K562 (cell line): ENCODE measurements around the gene KLHL22. TPM values are rescaled to one million over a fixed set of nuclear protein-coding genes. Genes with fewer than 3 reads are reported as not detected.

Experiments used
- ARID1B ChIP-seq: fragments of 450-650 bp; IDR thresholded peaks from 2 replicates; pipeline ENCODE4 v1.6.1; 2016; ENCODE audit warnings: antibody characterized with exemption, mild to moderate bottlenecking, inconsistent platforms
- ATF1 ChIP-seq, 2 experiments: fragments of 450-650 bp in 1 of 2; IDR thresholded peaks; 2 replicates each; pipeline ENCODE4 v1.6.1; 2016; ENCODE audit warnings: missing compliant biosample characterization in 1 of 2, missing genetic modification characterization in 1 of 2
- CTBP1 ChIP-seq: fragments of 450-650 bp; IDR thresholded peaks from 2 replicates; pipeline ENCODE4 v1.6.1; 2016; ENCODE audit warnings: borderline replicate concordance
- EGR1 ChIP-seq: fragments of 450-650 bp; conservative IDR thresholded peaks from 2 replicates; pipeline ENCODE4 v1.6.1; 2017; ENCODE audit warnings: mild to moderate bottlenecking
- GATA2 ChIP-seq: sonication (generic); formaldehyde crosslinking; IDR thresholded peaks from 2 replicates; pipeline ENCODE4 v1.4.0; 2020; ENCODE audit warnings: mild to moderate bottlenecking, missing genetic modification reagents
- IFI16 ChIP-seq: fragments of 250-450 bp; sonication (Bioruptor Pico); IDR thresholded peaks from 2 replicates; pipeline ENCODE4 v2.1.2; 2022; ENCODE audit warnings: mild to moderate bottlenecking, inconsistent platforms
- MTA2 ChIP-seq: fragments of 450-650 bp; IDR thresholded peaks from 2 replicates; pipeline ENCODE4 v1.6.1; 2016; ENCODE audit warnings: low read depth
- NFYB ChIP-seq: IDR thresholded peaks from 2 replicates; pipeline ENCODE4 v1.6.1; 2011; ENCODE audit warnings: mild to moderate bottlenecking, moderate library complexity; ENCODE audit not compliant: insufficient read length; ENCODE audit errors: extremely low read depth
- PML ChIP-seq: IDR thresholded peaks from 2 replicates; pipeline ENCODE4 v1.6.1; 2012; ENCODE audit warnings: low read length, inconsistent platforms
- RBM15 ChIP-seq: fragments of 200-400 bp; formaldehyde crosslinking; IDR thresholded peaks from 2 replicates; pipeline ENCODE4 v1.6.1; 2018; ENCODE audit warnings: mild to moderate bottlenecking, low read length, moderate library complexity; ENCODE audit not compliant: insufficient read depth
- ZFP36 ChIP-seq: fragments of 150-350 bp; IDR thresholded peaks from 2 replicates; pipeline ENCODE4 v1.6.1; 2018; ENCODE audit warnings: low read length, low read depth; ENCODE audit not compliant: partially characterized antibody
- ZNF23 ChIP-seq: fragments of 250-450 bp; sonication (Bioruptor Pico); IDR thresholded peaks from 2 replicates; pipeline ENCODE4 v1.4.0; 2020; ENCODE audit warnings: mild to moderate bottlenecking
- polyA plus RNA-seq, 8 experiments: library from polyadenylated mRNA; depleted of rRNA in 4 of 8; stranded (reverse) in 5 of 8; unstranded in 3 of 8; fragments of >200 nt; fragmentation: Nextera tagmentation in 2 of 8; fragmentation: Illumina TruSeq in 1 of 8; extraction: Ambion mirVana in 2 of 8; extraction: Trizol in 1 of 8; gene quantifications; 2 replicates each; pipeline versions ENCODE4 v1.2.1 to v1.2.3, GENCODE V29; 2011 to 2014; ENCODE audit warnings: inconsistent platforms in 1 of 8, missing spikeins in 1 of 8
- total RNA-seq, 7 experiments: library from RNA; depleted of rRNA in 6 of 7; stranded (reverse); fragments of >200 nt in 6 of 7; fragmentation: Illumina TruSeq in 2 of 7; extraction: Trizol in 2 of 7; gene quantifications; 2 replicates each; pipeline versions ENCODE4 v1.2.1 to v1.2.3, GENCODE V29; 2011 to 2021; ENCODE audit warnings: low replicate concordance in 1 of 7
- TF ChIP-seq, protein P1 (sequence below): sonication (generic); formaldehyde crosslinking; IDR thresholded peaks from 2 replicates; pipeline ENCODE4 v1.8.1; 2022; ENCODE audit warnings: missing genetic modification reagents
- TF ChIP-seq, protein P2 (sequence below): fragments of 450-650 bp; formaldehyde crosslinking; IDR thresholded peaks from 2 replicates; pipeline ENCODE4 v1.4.0; 2020; ENCODE audit warnings: mild to moderate bottlenecking, moderate library complexity
- TF ChIP-seq, protein P3 (sequence below): sonication (generic); formaldehyde crosslinking; IDR thresholded peaks from 2 replicates; pipeline ENCODE4 v1.9.0; 2022; ENCODE audit warnings: mild to moderate bottlenecking, missing genetic modification reagents
- TF ChIP-seq, protein P4 (sequence below): fragments of 450-650 bp; formaldehyde crosslinking; IDR thresholded peaks from 2 replicates; pipeline ENCODE4 v1.4.0; 2022; ENCODE audit warnings: mild to moderate bottlenecking, moderate library complexity
- TF ChIP-seq, protein P5 (sequence below): sonication (generic); formaldehyde crosslinking; IDR thresholded peaks from 2 replicates; pipeline ENCODE4 v1.8.0; 2022; ENCODE audit warnings: mild to moderate bottlenecking, low read depth, missing genetic modification reagents
- TF ChIP-seq, protein P6 (sequence below): sonication (generic); IDR thresholded peaks from 2 replicates; pipeline ENCODE4 v1.6.1; 2016
- TF ChIP-seq, protein P7 (sequence below): sonication (generic); formaldehyde crosslinking; IDR thresholded peaks from 2 replicates; pipeline ENCODE4 v1.9.0; 2022; ENCODE audit warnings: mild to moderate bottlenecking, missing genetic modification reagents
- TF ChIP-seq, protein P8 (sequence below): fragments of 450-650 bp; IDR thresholded peaks from 2 replicates; pipeline ENCODE4 v1.6.1; 2017; ENCODE audit warnings: mild to moderate bottlenecking, moderate library complexity

KLHL22 gene
- total and polyA plus RNA-seq, 9 of the 15 experiments (the other 6 are each of a cell fraction or from before 2014, with no cell fraction given) = 1.3 to 25.6 (median 15.2) TPM

DNA sequence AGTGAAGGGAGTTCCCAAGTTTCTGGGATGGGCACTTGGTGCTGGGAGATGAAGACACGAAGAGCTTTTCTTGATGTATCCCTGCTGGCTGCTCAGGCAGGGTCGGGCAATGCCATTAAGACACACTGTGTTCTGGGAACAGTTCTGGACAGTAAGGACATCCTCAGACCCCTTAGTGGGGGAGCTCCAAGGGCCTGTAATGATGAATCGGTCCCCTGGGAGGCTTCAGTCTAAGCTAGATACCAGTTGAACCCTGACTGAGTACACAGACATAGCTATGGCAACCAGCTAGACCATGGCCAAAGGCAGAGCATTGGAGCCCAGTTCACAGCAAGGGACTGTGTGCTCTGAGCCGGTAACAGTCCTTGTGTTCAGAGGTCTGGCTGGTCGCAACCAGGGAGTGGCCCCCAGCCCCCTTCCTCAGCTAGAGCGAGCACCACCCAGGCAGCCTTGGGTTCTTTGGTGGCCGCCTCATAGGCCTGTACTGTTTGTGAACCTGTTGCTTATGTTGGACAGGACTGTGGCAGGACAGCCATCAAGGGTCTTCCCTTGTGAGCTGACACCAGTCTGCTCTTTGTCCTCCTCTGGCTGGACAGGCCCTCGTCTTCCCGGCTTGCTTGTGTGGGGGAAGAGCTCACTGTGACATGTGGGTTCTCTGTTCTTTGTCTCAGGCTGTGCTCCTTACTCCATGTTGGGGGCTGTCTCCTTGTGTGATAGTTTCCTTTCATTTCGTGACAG, 36.8 kb upstream of the KLHL22 start (continued):
- TF ChIP-seq RBM15 = no peak
- TF ChIP-seq, protein P1, sequence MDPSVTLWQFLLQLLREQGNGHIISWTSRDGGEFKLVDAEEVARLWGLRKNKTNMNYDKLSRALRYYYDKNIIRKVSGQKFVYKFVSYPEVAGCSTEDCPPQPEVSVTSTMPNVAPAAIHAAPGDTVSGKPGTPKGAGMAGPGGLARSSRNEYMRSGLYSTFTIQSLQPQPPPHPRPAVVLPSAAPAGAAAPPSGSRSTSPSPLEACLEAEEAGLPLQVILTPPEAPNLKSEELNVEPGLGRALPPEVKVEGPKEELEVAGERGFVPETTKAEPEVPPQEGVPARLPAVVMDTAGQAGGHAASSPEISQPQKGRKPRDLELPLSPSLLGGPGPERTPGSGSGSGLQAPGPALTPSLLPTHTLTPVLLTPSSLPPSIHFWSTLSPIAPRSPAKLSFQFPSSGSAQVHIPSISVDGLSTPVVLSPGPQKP (CRISPR knock-in tag) = 0 out of 2 replicates have a peak, but pooled peaks have one; percentile 20
- TF ChIP-seq, protein P2, sequence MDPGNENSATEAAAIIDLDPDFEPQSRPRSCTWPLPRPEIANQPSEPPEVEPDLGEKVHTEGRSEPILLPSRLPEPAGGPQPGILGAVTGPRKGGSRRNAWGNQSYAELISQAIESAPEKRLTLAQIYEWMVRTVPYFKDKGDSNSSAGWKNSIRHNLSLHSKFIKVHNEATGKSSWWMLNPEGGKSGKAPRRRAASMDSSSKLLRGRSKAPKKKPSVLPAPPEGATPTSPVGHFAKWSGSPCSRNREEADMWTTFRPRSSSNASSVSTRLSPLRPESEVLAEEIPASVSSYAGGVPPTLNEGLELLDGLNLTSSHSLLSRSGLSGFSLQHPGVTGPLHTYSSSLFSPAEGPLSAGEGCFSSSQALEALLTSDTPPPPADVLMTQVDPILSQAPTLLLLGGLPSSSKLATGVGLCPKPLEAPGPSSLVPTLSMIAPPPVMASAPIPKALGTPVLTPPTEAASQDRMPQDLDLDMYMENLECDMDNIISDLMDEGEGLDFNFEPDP = no peak
- no peak for TF ChIP-seq ARID1B
- no peak for TF ChIP-seq MTA2
- TF ChIP-seq, protein P3, sequence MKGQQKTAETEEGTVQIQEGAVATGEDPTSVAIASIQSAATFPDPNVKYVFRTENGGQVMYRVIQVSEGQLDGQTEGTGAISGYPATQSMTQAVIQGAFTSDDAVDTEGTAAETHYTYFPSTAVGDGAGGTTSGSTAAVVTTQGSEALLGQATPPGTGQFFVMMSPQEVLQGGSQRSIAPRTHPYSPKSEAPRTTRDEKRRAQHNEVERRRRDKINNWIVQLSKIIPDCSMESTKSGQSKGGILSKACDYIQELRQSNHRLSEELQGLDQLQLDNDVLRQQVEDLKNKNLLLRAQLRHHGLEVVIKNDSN = peak; percentile 23; the same call in 1 of the 2 replicates
- TF ChIP-seq CTBP1 = no peak
- no peak for TF ChIP-seq ZFP36
- TF ChIP-seq, protein P4, sequence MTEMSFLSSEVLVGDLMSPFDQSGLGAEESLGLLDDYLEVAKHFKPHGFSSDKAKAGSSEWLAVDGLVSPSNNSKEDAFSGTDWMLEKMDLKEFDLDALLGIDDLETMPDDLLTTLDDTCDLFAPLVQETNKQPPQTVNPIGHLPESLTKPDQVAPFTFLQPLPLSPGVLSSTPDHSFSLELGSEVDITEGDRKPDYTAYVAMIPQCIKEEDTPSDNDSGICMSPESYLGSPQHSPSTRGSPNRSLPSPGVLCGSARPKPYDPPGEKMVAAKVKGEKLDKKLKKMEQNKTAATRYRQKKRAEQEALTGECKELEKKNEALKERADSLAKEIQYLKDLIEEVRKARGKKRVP (CRISPR knock-in tag) = no peak
- TF ChIP-seq, protein P5, sequence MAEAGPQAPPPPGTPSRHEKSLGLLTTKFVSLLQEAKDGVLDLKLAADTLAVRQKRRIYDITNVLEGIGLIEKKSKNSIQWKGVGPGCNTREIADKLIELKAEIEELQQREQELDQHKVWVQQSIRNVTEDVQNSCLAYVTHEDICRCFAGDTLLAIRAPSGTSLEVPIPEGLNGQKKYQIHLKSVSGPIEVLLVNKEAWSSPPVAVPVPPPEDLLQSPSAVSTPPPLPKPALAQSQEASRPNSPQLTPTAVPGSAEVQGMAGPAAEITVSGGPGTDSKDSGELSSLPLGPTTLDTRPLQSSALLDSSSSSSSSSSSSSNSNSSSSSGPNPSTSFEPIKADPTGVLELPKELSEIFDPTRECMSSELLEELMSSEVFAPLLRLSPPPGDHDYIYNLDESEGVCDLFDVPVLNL (CRISPR knock-in tag) = 0 out of 2 replicates have a peak, but pooled peaks have one; percentile 3
- TF ChIP-seq, protein P6, sequence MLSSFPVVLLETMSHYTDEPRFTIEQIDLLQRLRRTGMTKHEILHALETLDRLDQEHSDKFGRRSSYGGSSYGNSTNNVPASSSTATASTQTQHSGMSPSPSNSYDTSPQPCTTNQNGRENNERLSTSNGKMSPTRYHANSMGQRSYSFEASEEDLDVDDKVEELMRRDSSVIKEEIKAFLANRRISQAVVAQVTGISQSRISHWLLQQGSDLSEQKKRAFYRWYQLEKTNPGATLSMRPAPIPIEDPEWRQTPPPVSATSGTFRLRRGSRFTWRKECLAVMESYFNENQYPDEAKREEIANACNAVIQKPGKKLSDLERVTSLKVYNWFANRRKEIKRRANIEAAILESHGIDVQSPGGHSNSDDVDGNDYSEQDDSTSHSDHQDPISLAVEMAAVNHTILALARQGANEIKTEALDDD = no peak
- TF ChIP-seq ATF1 (CRISPR knock-in tag; IDR thresholded peaks at IDR 0.05) = no peak
- no peak for TF ChIP-seq ATF1 (tag; IDR thresholded peaks at IDR 0.05)
- no peak for TF ChIP-seq GATA2 (CRISPR knock-in tag)
- TF ChIP-seq, protein P7, sequence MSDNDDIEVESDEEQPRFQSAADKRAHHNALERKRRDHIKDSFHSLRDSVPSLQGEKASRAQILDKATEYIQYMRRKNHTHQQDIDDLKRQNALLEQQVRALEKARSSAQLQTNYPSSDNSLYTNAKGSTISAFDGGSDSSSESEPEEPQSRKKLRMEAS (CRISPR knock-in tag) = no peak
- no peak for TF ChIP-seq NFYB
- TF ChIP-seq IFI16 = no peak
- TF ChIP-seq EGR1 = no peak
- peak; percentile 25; the same call in 1 of the 2 replicates for TF ChIP-seq PML
- TF ChIP-seq, protein P8, sequence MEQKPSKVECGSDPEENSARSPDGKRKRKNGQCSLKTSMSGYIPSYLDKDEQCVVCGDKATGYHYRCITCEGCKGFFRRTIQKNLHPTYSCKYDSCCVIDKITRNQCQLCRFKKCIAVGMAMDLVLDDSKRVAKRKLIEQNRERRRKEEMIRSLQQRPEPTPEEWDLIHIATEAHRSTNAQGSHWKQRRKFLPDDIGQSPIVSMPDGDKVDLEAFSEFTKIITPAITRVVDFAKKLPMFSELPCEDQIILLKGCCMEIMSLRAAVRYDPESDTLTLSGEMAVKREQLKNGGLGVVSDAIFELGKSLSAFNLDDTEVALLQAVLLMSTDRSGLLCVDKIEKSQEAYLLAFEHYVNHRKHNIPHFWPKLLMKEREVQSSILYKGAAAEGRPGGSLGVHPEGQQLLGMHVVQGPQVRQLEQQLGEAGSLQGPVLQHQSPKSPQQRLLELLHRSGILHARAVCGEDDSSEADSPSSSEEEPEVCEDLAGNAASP = no peak
- TF ChIP-seq ZNF23 (CRISPR knock-in tag) = no peak
